Posterior vena cava (tissue), 2 donors: ENCODE measurements around the gene KYNU. TPM values are rescaled to one million over a fixed set of nuclear protein-coding genes. Genes with fewer than 3 reads are reported as not detected.
"Not testable (repeated sequence)": the region's sequence is repeated elsewhere in the genome, so short reads cannot be mapped to it uniquely, and the experiment has no call there.

Experiments used
- DNase-seq: peaks from one replicate; pipeline ENCODE4 v3.0.0-alpha.2; 2020; ENCODE audit warnings: low spot score
- intact Hi-C, 2 donors: fragments of 100-400 bp; cut with DNase I; formaldehyde crosslinking; loops; one replicate each; pipeline versions ENCODE4 v1.14.1 to v1.14.2; 2022 to 2023
- total RNA-seq, 2 donors: library from RNA; stranded (reverse); fragmentation: NEBNext Ultra II Directional; extraction: Animal tissue kit (Norgen Biotek cat#: 25700); gene quantifications; one replicate each; pipeline ENCODE4 v1.2.1, GENCODE V29; 2021
- donor health status: DM: yes; HTN: yes; CAD: no.
- donor health status: DM: yes; HTN: yes; CAD: no.

KYNU gene
- total RNA-seq, 2 donors from 2014 or later: 3.0 to 6.9 TPM

GRCh38 chr2:142901780-142902179, 24.3 kb downstream of the KYNU start:
- no peak for DNase-seq
- intact Hi-C loops: no loop called here

- DNase-seq, intact Hi-C loops: not testable (repeated sequence)
Observed at GRCh38 chr2:142903726-142904125, 26.3 kb downstream of the KYNU start.

GRCh38 chr2:142907653-142908052, 30.2 kb downstream of the KYNU start:
- no peak for DNase-seq
- intact Hi-C loops: no loop called here

DNA sequence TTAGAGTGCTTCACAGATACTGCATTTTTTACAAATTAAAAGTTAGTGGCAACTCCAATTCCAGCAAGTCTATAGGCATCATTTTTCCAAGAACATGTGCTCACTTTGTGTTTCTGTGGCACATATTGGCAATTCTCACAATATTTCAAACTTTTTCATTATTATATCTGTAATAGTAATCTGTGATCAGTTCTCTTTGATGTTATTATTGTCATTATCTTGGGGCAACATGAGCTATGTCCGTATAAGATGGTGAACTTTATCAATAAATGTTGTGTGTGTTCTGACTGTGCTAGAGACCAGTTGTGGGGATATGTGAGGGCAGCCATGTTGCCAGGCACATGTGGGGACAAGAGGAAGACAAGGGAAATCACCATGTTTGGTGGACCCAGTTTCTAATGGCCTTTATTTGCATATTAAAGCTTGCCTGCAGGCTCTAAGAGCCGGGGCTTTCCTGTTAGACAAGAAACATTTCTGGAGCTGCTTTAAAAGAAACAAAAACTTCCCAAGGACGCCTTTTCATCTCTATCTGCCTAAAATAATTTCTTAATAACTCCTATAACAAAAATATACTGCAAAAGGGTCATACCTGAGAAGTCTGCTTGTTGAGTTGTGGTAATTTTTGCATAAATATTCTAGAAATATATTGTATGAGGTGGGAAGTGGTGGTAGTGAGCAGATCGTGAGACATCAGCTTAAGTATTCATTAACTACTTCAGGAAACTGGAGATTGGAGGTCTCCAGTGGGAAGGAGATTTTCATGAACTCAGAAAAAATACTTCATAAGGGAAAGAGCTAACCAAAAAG, 37.2 kb downstream of the KYNU start:
- no peak for DNase-seq
- intact Hi-C loops: no loop called here

DNA sequence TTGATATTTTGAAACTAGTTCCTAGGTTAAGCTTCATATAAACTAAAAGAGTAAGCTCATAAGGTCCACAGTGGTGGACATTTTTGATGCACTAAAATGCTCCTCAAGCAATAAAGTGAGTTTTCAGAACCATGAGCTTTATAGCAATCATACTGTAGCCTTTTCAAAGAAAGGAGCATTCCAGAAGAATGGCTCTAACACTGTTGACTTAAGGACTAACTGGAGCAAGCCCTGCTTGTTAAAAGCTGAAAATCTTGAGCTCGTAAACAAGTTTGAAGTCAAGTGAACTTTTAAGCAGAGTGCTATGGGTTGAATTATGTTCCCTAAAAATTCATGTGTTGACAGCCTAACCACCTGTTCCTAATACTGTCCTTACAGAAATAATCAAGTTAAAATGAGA, 38.0 kb downstream of the KYNU start:
- no peak for DNase-seq
- intact Hi-C loops: no loop called here

DNA sequence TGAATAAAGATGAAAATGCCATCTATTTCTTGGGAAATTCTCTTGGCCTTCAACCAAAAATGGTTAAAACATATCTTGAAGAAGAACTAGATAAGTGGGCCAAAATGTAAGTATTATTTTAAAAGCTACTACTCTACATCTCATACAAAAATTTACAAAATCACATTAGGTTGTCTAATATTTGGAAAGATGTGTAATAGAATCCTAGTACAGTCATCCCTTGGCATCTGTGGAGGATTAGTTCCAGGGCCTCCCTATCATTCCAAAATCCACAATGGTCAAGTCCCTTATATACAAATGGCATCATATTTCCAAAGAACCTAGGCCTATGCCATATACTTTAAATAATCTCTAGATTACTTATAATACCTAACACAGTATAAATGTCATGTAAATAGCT, 41.2 kb downstream of the KYNU start:
- DNase-seq: no peak
- intact Hi-C loops: no loop called here

GRCh38 chr2:142920571-142920970, 43.1 kb downstream of the KYNU start:
- intact Hi-C loops: no loop called here
- no peak for DNase-seq

DNA sequence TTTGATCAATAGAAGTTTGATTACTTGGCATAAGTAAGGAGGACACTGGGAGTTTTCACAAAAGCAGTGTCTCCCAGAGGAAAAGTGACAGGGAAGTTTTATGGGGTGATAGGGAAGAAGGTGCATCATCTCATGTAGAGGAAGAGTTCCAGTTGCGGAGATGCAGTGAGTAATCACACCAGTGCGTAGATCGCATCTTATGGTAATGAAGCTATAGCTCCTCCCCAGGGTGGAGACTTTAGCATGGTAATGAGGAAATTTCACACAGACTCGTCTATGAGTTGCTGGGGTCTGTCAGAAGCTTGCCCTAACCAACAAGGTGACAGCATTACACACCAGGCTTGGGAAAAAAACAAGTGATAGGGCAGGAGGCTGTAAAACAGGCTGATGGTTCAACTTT, 49.0 kb downstream of the KYNU start:
- intact Hi-C loops: no loop called here

DNA sequence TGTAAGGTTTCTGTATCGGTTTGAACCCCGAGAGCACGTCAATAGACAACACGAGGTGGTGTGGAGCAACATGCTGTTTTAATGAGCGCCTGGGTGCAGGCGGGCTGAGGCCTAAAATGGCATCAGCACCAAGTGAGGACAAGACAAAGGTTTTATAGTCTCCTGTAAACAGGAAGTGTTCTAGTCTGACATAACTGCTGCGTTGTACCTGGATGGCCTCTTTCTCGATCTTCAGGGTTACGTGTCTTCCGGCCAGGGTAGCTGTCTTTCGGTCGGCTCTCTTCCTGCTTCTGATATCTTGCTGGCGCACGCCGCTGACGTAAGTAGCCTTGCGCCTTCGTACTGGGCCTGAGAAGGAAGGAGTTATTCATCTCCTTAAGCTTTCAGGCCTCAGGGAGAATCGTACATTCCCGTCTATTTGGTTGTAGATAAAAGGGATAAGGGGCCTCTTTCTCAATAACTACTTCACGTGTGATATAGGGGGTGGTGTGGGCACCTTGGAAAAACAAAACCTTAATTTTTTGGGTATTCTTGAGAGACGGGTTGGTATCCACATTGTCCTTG, 53.5 kb downstream of the KYNU start:
- no peak for DNase-seq
- intact Hi-C loops: no loop called here

More for the DNA sequence above, 49.0 kb downstream of the KYNU start:
- DNase-seq: no peak

DNA sequence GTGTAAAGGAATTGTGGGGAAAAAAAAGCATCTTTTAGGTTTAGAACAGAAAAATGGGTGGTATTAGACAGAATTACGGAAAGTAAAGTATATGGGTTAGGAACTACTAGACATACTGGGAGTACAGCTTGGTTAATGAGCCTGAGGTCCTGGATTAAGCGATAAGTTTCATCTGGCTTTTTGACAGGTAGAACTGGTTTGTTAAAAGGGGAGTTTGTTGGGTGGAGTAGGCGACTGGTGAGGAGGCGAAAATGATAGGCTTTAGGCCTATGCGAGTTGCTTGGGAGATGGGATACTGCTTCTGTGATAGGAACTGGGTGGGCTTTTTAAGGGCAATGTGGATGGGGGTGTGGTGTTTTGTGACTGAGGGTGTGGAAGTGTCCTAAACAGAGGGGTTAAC, 56.5 kb downstream of the KYNU start:
- intact Hi-C loops: loop anchor here in 1 of 2 donors (2.0 kb wide), 1 partner anchor 653 kb away; no protein-coding TSS in a partner anchor
- DNase-seq: no peak

DNA sequence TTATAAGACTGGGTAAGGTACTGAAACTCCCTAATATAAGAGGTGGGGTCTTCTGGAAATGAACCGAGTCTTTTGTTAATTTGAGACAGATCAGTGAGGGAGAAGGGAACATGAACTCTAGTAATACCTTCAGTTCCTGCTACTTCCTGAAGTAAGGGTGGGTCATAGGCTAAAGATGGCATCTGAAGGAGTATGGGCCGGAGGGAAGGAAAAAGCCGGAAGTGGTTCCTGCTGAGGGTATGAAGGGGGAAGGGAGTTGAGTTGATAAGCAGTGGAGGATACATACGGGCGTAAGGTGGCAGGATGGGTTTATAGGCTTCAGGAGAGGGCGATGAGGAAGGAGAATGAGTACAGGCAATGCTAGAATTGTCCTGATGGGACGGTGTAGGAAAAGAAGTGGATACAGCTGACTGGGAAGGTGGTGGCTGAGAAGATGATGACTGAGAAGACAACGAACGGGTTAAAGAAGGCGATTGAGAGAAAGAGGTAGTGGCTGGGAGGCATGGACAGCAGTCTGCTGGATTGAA, 58.2 kb downstream of the KYNU start:
- no peak for DNase-seq
- intact Hi-C loops: loop anchor here in 1 of 2 donors (2.0 kb wide), 1 partner anchor 655 kb away; no protein-coding TSS in a partner anchor

GRCh38 chr2:142936629-142937028, 59.2 kb downstream of the KYNU start:
- intact Hi-C loops: no loop called here

GRCh38 chr2:142937347-142937746, 59.9 kb downstream of the KYNU start:
- intact Hi-C loops: no loop called here

More at GRCh38 chr2:142936629-142937028, 59.2 kb downstream of the KYNU start:
- DNase-seq: no peak

DNA sequence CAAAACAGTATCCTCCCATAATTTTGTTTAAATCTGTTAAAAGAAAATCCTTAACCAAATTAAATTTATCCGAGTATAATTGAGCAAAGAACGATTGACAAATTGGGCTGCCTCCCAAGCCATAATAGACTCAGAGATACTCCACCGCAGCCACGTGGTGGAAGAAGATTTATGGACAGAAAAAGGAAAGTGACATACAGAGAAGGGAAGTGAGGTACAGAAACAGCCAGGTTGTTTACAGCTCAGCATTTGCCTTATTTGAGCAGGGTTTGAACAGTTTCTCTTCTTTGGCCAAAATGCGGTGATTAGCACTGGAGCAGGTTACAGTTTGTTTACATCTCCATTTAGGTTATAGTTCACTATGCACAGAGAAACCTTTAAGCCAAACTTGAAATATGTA, 60.8 kb downstream of the KYNU start:
- intact Hi-C loops: no loop called here
- no peak for DNase-seq

More at GRCh38 chr2:142937347-142937746, 59.9 kb downstream of the KYNU start:
- DNase-seq: no peak

DNA sequence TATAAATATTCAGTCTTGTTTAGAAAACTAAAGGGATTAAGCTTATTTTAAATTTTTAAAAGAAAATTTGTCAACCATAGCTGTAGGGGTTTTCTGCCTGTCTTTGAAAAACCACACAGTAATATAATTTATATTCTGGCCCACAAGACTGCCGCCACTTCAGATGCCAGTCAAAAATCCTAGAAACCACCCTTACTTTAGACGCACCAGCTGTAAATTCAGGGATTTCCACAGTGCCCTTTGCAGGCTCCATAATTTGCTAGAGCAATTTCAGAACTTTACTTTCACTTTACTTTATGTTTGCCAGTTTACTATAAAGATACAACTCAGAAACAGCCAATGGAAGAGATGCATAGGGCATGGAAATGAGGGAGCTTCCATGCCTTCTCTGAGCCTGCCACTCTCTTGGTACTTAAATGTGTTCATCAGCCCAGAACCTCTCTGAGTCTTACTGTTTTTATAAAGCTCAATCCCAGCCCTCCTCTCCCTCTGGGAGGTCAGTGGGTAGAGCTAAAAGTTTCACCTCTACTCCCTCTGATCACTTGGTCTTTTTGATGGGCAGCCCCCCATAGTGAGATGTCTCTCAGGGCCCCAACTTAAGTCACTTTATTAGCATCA, 63.3 kb downstream of the KYNU start:
- no peak for DNase-seq
- intact Hi-C loops: no loop called here

- intact Hi-C loops: no loop called here
- DNase-seq: no peak
Observed at GRCh38 chr2:142942690-142943089, 65.2 kb downstream of the KYNU start.

GRCh38 chr2:142944264-142944663, 66.8 kb downstream of the KYNU start:
- no peak for DNase-seq
- intact Hi-C loops: no loop called here

- intact Hi-C loops: no loop called here
- DNase-seq: no peak
Observed at GRCh38 chr2:142944721-142945120, 67.3 kb downstream of the KYNU start.

DNA sequence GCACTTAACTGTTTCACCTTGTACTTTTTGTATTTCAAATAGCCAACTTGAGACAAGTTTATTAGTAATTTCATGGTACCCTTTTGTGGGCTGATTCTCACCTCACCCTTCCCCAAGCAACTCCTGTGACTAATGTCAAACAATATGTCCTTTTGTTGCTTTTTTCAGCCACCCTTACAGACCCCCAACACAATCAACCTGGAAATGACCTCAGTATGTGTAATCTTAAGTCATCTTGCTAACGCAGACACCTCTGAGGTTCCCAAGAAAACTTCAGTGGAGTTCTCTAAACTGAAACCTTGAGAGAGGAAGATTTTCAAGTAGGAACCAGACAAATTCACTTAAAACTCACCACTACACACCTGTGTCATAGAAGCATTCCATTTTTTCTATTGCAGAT, 69.5 kb downstream of the KYNU start:
- no peak for DNase-seq
- intact Hi-C loops: no loop called here

DNA sequence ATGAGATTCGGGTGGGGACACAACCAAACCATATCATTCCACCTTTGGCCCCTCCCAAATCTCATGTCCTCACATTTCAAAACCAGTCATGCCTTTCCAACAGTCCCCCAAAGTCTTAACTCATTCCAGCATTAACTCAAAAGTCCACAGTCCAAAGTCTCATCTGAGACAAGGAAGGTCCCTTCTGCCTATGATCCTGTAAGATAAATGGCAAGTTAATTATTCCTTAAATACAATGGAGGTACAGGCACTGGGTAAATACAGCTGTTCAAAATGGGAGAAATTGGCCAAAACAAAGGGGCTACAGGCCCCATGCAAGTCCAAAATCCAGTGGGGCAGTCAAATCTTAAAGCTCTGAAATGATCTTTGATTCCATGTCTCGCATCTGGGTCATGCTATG, 71.3 kb downstream of the KYNU start:
- intact Hi-C loops, DNase-seq: not testable (repeated sequence)
